ENCODE data around the gene ERCC6L2. TPM values are rescaled to one million over a fixed set of nuclear protein-coding genes. Genes with fewer than 3 reads are reported as not detected.

ERCC6L2 gene
- total and polyA plus RNA-seq, 2 donors (not counting 3 experiments of a cell fraction or from before 2014, with no cell fraction given), result 4.7 to 31.8 TPM

GRCh38 chr9:95947118-95947517, 71.6 kb downstream of the ERCC6L2 start:
- no peak for DNase-seq (ENCODE audit: low read depth, low spot score)
- intact Hi-C loops (cut with micrococcal nuclease), result no loop called here
- Histone ChIP-seq H3K9me3 (replicated peaks; ENCODE audit: control insufficient read depth, insufficient read depth, low read length) (no peaks in the 10 kb centered on the region), H3K36me3 (ENCODE audit: control insufficient read depth in 2 of 2, extremely low read depth in 1 of 2, insufficient read depth in 2 of 2, low read length in 2 of 2) (no peaks in the 10 kb centered on the region), H3K4me2 (ENCODE audit: insufficient read depth, low read length) (no peak overlapping the region), H3K27ac (ENCODE audit: insufficient read depth, low read depth, low read length) (no peak overlapping the region), H4K20me1 (replicated peaks; ENCODE audit: control insufficient read depth, extremely low read depth, insufficient read depth, low read length) (no peaks in the 10 kb centered on the region), H2AFZ (ENCODE audit: low read depth, low read length) (no peak overlapping the region), H3K4me1 (ENCODE audit: control insufficient read depth, extremely low read depth, insufficient read depth, low read length) (peaks cover 10% of the 10 kb centered on the region), H3K9me1 (replicated peaks; ENCODE audit: control insufficient read depth, extremely low read depth, insufficient read depth, low read length) (no peaks in the 10 kb centered on the region), H3K27me3 (ENCODE audit: control insufficient read depth in 2 of 2, insufficient read depth in 2 of 2, low read length in 2 of 2) (no peaks in the 10 kb centered on the region), H3K9ac (replicated peaks; ENCODE audit: extremely low read depth, insufficient read depth, low read length) (no peak overlapping the region), H3K79me2 (ENCODE audit: control insufficient read depth, insufficient read depth, low read length) (no peaks in the 10 kb centered on the region), H3K4me3 (replicated peaks in 1 of 3; ENCODE audit: insufficient read depth in 1 of 3, low read depth in 1 of 3, low read length in 3 of 3) (no peak overlapping the region)
- FAIRE-seq, result no peak
- dilution Hi-C loops (cut with MboI; ENCODE audit: extremely low pct_ligation_motif_present, low sequenced_read_pairs), result no loop called here
- ChIA-PET POLR2A (no interaction called here), CTCF (no interaction called here)
- TF ChIP-seq MAX (IDR thresholded peaks at IDR 0.05; ENCODE audit: insufficient read depth, insufficient read length) (no peak), JUN (IDR thresholded peaks at IDR 0.05; ENCODE audit: borderline replicate concordance, insufficient read depth, insufficient read length, low read depth) (no peak), FOS (IDR thresholded peaks at IDR 0.05; ENCODE audit: borderline replicate concordance, insufficient read depth, low read length) (no peak), POLR2A (IDR thresholded peaks at IDR 0.05; ENCODE audit: low read depth, low read length) (no peak), MYC (IDR thresholded peaks at IDR 0.05; ENCODE audit: low read depth, low read length) (no peak), EZH2 (IDR thresholded peaks at IDR 0.05; ENCODE audit: borderline replicate concordance, low read depth, low read length, severe bottlenecking) (no peak), GATA2 (IDR thresholded peaks at IDR 0.05; ENCODE audit: insufficient read depth, insufficient read length, low read depth, low read length) (no peak), POLR2AphosphoS5 (IDR thresholded peaks at IDR 0.05; ENCODE audit: insufficient read depth, low read depth, low read length) (no peak)
- TF ChIP-seq, protein P1, sequence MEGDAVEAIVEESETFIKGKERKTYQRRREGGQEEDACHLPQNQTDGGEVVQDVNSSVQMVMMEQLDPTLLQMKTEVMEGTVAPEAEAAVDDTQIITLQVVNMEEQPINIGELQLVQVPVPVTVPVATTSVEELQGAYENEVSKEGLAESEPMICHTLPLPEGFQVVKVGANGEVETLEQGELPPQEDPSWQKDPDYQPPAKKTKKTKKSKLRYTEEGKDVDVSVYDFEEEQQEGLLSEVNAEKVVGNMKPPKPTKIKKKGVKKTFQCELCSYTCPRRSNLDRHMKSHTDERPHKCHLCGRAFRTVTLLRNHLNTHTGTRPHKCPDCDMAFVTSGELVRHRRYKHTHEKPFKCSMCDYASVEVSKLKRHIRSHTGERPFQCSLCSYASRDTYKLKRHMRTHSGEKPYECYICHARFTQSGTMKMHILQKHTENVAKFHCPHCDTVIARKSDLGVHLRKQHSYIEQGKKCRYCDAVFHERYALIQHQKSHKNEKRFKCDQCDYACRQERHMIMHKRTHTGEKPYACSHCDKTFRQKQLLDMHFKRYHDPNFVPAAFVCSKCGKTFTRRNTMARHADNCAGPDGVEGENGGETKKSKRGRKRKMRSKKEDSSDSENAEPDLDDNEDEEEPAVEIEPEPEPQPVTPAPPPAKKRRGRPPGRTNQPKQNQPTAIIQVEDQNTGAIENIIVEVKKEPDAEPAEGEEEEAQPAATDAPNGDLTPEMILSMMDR (IDR thresholded peaks at IDR 0.05; ENCODE audit: extremely low read depth in 1 of 2, insufficient read depth in 1 of 2, low read depth in 1 of 2, low read length in 2 of 2), result no peak
- no TSS peak for BruUV-seq (replicated peaks)
